Right cardiac atrium (tissue), 5 donors: ENCODE data around the gene NDUFS6. TPM values are rescaled to one million over a fixed set of nuclear protein-coding genes. Genes with fewer than 3 reads are reported as not detected.

ENCODE experiments used
- ATAC-seq, 2 donors: fragments of 200-7000 bp; cut with Tn5 transposase; one replicate each; pipeline versions ENCODE4 v1.8.0 to v1.9.1; 2020; ENCODE audit warnings: moderate library complexity in 2 of 2, mild to moderate bottlenecking in 1 of 2
- DNase-seq, 3 donors: peaks; one replicate each; pipeline ENCODE4 v3.0.0-alpha.2; 2020
- H3K27ac ChIP-seq: one replicate; pipeline ENCODE4 v1.5.1; 2013; ENCODE audit warnings: mild to moderate bottlenecking, low read length, control low read depth, moderate library complexity
- H3K27me3 ChIP-seq: one replicate; pipeline ENCODE4 v1.6.1; 2013; ENCODE audit not compliant: control insufficient read depth, insufficient read depth
- H3K4me1 ChIP-seq: one replicate; pipeline ENCODE4 v1.6.1; 2013; ENCODE audit warnings: low read length; ENCODE audit not compliant: control insufficient read depth, insufficient read depth
- H3K4me3 ChIP-seq: one replicate; pipeline ENCODE4 v1.5.1; 2013; ENCODE audit warnings: low read length, control low read depth
- H3K9me3 ChIP-seq: one replicate; pipeline ENCODE4 v1.6.1; 2013; ENCODE audit warnings: low read length; ENCODE audit not compliant: control insufficient read depth
- WGBS: extraction: QIAGEN DNeasy Blood & Tissue Kit; methylation state at CpG from one replicate; pipeline ENCODE4 v1.1.7; 2013; 5-methylcytosine and 5-hydroxymethylcytosine counted together
- intact Hi-C, 4 donors: fragments of 100-400 bp; cut with DNase I; formaldehyde crosslinking; loops; one replicate each; pipeline versions ENCODE4 v1.11.0 to v1.14.0; 2022 to 2023
- polyA plus RNA-seq: library from polyadenylated mRNA; stranded (reverse); fragments of 200-250 nt; gene quantifications from one replicate; pipeline ENCODE4 v1.2.3, GENCODE V29; 2013
- total RNA-seq, 4 donors: library from RNA; stranded (reverse); fragmentation: NEBNext Ultra II Directional; extraction: Animal tissue kit (Norgen Biotek cat#: 25700); gene quantifications; one replicate each; pipeline ENCODE4 v1.2.1, GENCODE V29; 2021
- donor health status: healthy with polysubstance abuse.
- donor health status: DM: no; HTN: yes; CAD: no.
- donor health status: DM: no; HTN: no; CAD: no.
- donor health status: DM: no; HTN: yes; CAD: no; lungs with severe emphysema.
- donor health status: DM: yes; HTN: yes; CAD: no.

NDUFS6 gene
- total and polyA plus RNA-seq, 5 donors, result 64.1 to 216 (median 82.2) TPM

DNA sequence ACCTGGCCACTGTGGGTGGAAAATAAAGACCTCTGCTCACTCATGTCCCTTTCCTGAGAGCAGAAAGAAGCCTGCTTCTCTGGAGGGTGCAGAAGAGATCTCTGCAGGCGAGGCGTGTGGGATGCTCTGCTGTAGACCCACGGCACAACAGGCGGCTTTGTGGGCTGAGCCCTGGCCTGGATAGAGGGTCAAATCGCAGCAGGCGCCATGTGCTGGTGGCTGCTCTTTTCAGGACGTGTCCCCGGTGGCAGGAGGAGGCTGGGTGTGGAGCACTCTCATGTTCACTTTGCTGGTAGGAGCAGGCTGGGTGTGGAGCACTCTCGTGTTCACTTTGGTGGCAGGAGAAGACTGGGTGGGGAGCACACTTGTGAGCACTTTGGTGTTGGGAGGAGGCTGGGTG lies 46.4 kb downstream of the NDUFS6 start:
- no peak overlapping the region for H3K27ac ChIP-seq
- no peaks in the 10 kb centered on the region for H3K9me3 ChIP-seq
- no peak overlapping the region for H3K4me3 ChIP-seq
- no peak for ATAC-seq
- 79% methylated on average over 9 of the region's 9 CpGs for WGBS
- DNase-seq, result peak in 1 of 3 donors; percentile 9
- H3K27me3 ChIP-seq, result no peaks in the 10 kb centered on the region
- H3K4me1 ChIP-seq, result no peaks in the 10 kb centered on the region
- intact Hi-C loops, result no loop called here

- DNase-seq, result peak in 1 of 3 donors; percentile 16
Measured at GRCh38 chr5:1850324-1851154, 49.3 kb downstream of the NDUFS6 start.

GRCh38 chr5:1851290-1851934 lies 50.2 kb downstream of the NDUFS6 start:
- Histone ChIP-seq H3K4me1 (no peaks in the 10 kb centered on the region), H3K27ac (no peak overlapping the region), H3K27me3 (no peaks in the 10 kb centered on the region), H3K9me3 (no peaks in the 10 kb centered on the region), H3K4me3 (no peak overlapping the region)
- DNase-seq, result peak in 1 of 3 donors; percentile 16
- intact Hi-C loops, result no loop called here
- WGBS, result 8% methylated on average over 34 of the region's 34 CpGs
- ATAC-seq, result no peak

More at GRCh38 chr5:1850324-1851154, 49.3 kb downstream of the NDUFS6 start:
- no peaks in the 10 kb centered on the region for H3K27me3 ChIP-seq
- 63% methylated on average over 29 of the region's 29 CpGs for WGBS
- intact Hi-C loops, result no loop called here
- H3K4me3 ChIP-seq, result no peak overlapping the region
- no peaks in the 10 kb centered on the region for H3K9me3 ChIP-seq
- H3K27ac ChIP-seq, result no peak overlapping the region
- no peaks in the 10 kb centered on the region for H3K4me1 ChIP-seq
- ATAC-seq, result no peak

GRCh38 chr5:1852324-1852947 lies 51.2 kb downstream of the NDUFS6 start:
- no peak overlapping the region for H3K27ac ChIP-seq
- DNase-seq, result peak in 1 of 3 donors; percentile 15
- WGBS, result 51% methylated on average over 23 of the region's 23 CpGs
- H3K27me3 ChIP-seq, result no peaks in the 10 kb centered on the region
- H3K9me3 ChIP-seq, result no peaks in the 10 kb centered on the region
- intact Hi-C loops, result no loop called here
- H3K4me1 ChIP-seq, result no peaks in the 10 kb centered on the region
- no peak for ATAC-seq
- H3K4me3 ChIP-seq, result no peak overlapping the region

DNA sequence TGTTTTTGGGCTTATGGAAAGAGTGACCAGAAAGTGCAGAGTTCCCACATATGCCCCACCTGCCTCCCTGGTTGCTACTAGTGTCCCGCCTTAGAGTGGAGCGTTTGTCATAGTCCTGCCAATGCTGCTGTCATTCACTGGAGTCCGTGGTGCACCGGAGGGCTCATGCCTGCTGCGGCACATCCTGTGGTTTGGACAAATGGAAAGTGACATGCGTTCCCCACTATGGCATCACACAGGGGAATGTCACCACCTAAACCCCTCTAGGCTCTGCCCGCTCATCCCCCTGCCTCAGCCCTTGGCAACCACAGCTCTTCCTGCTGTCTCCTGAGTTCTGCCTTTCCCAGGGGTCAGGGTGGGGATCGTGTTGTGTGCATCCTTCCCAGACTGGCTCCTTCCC lies 52.3 kb downstream of the NDUFS6 start:
- no peak overlapping the region for H3K27ac ChIP-seq
- no peaks in the 10 kb centered on the region for H3K27me3 ChIP-seq
- no peaks in the 10 kb centered on the region for H3K4me1 ChIP-seq
- intact Hi-C loops, result no loop called here
- H3K4me3 ChIP-seq, result no peak overlapping the region
- ATAC-seq, result no peak
- peak in 1 of 3 donors; percentile 17 for DNase-seq
- 73% methylated on average over 8 of the region's 8 CpGs for WGBS
- no peaks in the 10 kb centered on the region for H3K9me3 ChIP-seq

DNA sequence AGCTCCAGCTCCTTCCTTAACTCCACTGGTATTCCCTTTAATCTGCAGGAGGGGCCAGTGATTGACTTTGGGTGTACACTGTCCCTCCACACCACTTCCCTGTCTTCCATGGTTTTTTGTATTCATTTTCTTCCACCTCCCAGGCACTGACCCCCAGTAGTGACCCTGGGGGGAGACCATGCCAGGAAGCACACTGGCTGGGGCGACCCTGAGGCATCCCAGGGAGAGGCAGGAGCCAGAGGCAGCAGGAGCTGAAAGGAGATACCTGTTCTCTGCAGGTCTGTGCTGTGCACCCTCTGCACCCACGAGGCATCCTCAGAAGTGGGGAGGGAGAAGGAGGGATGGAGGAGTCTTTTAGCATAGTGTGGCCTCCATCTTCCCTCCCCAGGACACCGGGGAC lies 53.9 kb downstream of the NDUFS6 start:
- Histone ChIP-seq H3K4me1 (no peaks in the 10 kb centered on the region), H3K9me3 (no peaks in the 10 kb centered on the region), H3K27me3 (no peaks in the 10 kb centered on the region), H3K4me3 (no peak overlapping the region), H3K27ac (no peak overlapping the region)
- 50% methylated on average over 3 of the region's 3 CpGs for WGBS
- no peak for ATAC-seq
- peak in 2 of 3 donors; percentile 11 for DNase-seq
- intact Hi-C loops, result no loop called here

GRCh38 chr5:1855596-1855995 lies 54.4 kb downstream of the NDUFS6 start:
- no peaks in the 10 kb centered on the region for H3K4me1 ChIP-seq
- H3K4me3 ChIP-seq, result no peak overlapping the region
- no peak for ATAC-seq
- H3K27me3 ChIP-seq, result no peaks in the 10 kb centered on the region
- no peak overlapping the region for H3K27ac ChIP-seq
- intact Hi-C loops, result no loop called here
- WGBS, result 82% methylated on average over 17 of the region's 17 CpGs
- H3K9me3 ChIP-seq, result no peaks in the 10 kb centered on the region
- DNase-seq, result peak in 2 of 3 donors; percentile 22 to 25

DNA sequence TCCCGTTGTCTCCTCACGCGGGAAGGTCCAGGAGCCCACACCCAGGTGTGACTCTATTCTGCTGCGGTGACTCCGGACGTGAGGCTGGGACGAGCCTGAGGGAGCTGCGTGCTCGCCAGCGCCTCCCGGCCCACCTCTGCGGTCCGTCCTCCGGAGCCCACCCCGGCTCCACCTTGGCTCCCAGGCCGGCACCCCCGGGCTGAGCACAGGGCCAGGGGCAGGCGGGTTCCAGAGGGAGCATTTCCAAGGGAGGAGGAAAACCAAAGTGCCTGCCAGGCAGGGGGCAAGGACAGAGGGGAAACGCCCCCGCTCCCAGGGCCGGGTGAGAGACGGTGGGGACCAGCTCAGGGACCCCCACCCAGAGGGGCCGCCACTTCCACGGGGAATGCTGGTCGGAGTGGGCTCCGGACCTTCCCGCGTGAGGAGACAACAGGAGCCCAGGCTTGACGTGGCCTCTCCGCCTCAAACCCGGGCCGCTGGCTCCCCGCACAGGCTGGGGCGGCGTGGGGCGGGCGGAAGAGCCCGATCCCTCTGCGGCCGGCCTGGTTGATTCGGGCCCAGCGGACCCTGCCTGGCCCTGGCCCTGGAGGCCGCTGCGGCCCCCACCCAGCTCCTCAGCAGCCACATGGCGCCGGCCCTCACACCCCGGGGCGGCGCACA lies 55.5 kb downstream of the NDUFS6 start:
- ATAC-seq, result peak in 1 of 2 donors; percentile 27
- Histone ChIP-seq H3K27ac (no peak overlapping the region), H3K4me1 (no peaks in the 10 kb centered on the region), H3K27me3 (no peaks in the 10 kb centered on the region), H3K9me3 (no peaks in the 10 kb centered on the region), H3K4me3 (no peak overlapping the region)
- WGBS, result 80% methylated on average over 49 of the region's 49 CpGs
- DNase-seq, result peak in 2 of 3 donors; percentile 13 to 50
- intact Hi-C loops, result no loop called here

DNA sequence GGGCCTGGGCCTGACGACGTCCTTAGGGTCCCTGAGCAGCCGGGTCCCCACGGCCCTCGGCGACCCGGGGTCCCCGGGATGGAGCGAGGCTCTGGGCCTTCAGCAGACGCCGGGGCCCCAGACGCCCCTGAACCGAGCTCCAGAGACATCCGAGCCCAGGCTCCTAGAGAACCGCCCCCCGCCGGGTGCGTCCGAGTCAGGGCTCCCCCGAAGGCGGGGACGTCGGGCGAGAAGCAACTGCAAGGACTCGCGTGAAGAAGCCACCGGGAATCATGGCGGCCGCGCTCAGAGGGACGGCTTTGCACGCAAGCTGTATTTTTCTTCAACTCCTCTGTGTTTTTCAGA lies 56.0 kb downstream of the NDUFS6 start:
- 86% methylated on average over 32 of the region's 32 CpGs for WGBS
- DNase-seq, result peak in 2 of 3 donors; percentile 24 to 50
- no peaks in the 10 kb centered on the region for H3K27me3 ChIP-seq

DNA sequence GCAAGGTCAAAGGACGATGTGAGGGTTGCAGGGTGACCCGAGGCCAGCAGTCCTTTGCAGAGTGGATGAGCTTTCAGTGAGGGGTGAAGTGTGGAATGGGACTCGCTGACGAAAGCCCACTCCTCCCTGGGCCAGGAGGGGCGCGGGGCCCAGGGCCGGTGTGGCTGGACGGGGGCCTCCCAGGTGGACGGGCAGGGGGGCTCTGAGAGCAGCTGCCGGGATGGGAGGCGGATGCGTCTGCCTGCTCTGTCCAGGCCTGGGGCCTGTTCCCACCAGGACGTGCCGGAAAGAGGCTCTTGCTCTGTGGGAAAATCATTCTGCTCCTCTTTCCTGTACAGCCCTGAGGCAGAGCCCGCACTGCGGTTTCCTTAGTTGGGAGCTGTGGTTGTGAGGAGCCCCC lies 57.2 kb downstream of the NDUFS6 start:
- Histone ChIP-seq H3K27me3 (no peaks in the 10 kb centered on the region), H3K9me3 (no peaks in the 10 kb centered on the region), H3K4me3 (no peak overlapping the region), H3K27ac (no peak overlapping the region), H3K4me1 (no peaks in the 10 kb centered on the region)
- intact Hi-C loops, result no loop called here
- no peak for ATAC-seq
- 95% methylated on average over 16 of the region's 16 CpGs for WGBS
- peak in 2 of 3 donors; percentile 6 to 37 for DNase-seq

More for the DNA sequence above, 56.0 kb downstream of the NDUFS6 start:
- intact Hi-C loops, result no loop called here
- Histone ChIP-seq H3K4me1 (no peaks in the 10 kb centered on the region), H3K9me3 (no peaks in the 10 kb centered on the region), H3K4me3 (no peak overlapping the region), H3K27ac (no peak overlapping the region)
- ATAC-seq, result no peak

DNA sequence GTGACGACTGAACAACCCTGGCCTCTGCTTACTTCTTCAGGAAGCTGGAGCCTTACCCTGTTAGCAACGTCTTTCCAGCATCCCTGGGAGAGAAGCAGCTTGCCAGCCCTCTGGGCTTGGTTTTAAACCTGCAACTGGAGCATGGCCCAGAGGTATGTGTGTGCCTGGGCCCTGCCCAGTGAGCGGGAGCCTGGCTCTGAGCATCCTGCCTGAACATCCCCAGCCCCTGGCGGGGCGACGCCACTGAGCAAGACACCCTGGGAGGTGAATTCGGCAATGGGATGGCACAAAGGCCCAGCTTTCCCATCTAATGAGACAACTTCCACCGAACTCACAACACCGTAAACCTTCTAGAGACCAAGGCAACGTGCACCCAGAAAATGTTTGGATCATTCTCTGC lies 57.9 kb downstream of the NDUFS6 start:
- ATAC-seq (no peak), DNase-seq (peak in 2 of 3 donors; percentile 8 to 33)
- 89% methylated on average over 10 of the region's 10 CpGs for WGBS
- no peaks in the 10 kb centered on the region for H3K9me3 ChIP-seq
- intact Hi-C loops, result no loop called here
- H3K4me3 ChIP-seq, result no peak overlapping the region
- no peaks in the 10 kb centered on the region for H3K4me1 ChIP-seq
- no peak overlapping the region for H3K27ac ChIP-seq
- H3K27me3 ChIP-seq, result no peaks in the 10 kb centered on the region
